Ishikawa (cell line): ENCODE data around the gene GPC6.

ENCODE experiments used
- CEBPB ChIP-seq: IDR thresholded peaks from 2 replicates; pipeline ENCODE4 v1.6.1; 2012
- CREB1 ChIP-seq: IDR thresholded peaks from 2 replicates; pipeline ENCODE4 v1.6.1; 2012; ENCODE audit warnings: low read depth
- EGR1 ChIP-seq: IDR thresholded peaks from 2 replicates; pipeline ENCODE4 v1.6.1; 2012
- EP300 ChIP-seq: IDR thresholded peaks from 2 replicates; pipeline ENCODE4 v1.6.1; 2012; ENCODE audit warnings: borderline replicate concordance
- FOXM1 ChIP-seq: IDR thresholded peaks from 2 replicates; pipeline ENCODE4 v1.6.1; 2012; ENCODE audit warnings: low read depth, borderline replicate concordance
- MAX ChIP-seq: IDR thresholded peaks from 2 replicates; pipeline ENCODE4 v1.6.1; 2012
- NFIC ChIP-seq: IDR thresholded peaks from 2 replicates; pipeline ENCODE4 v1.6.1; 2012
- RAD21 ChIP-seq: IDR thresholded peaks from 2 replicates; pipeline ENCODE4 v1.6.1; 2012; ENCODE audit warnings: low read depth
- REST ChIP-seq: IDR thresholded peaks from 2 replicates; pipeline ENCODE4 v1.6.1; 2012; ENCODE audit warnings: low read depth, mild to moderate bottlenecking
- TAF1 ChIP-seq: IDR thresholded peaks from 2 replicates; pipeline ENCODE4 v1.6.1; 2012; ENCODE audit warnings: low read depth, mild to moderate bottlenecking
- TCF12 ChIP-seq: IDR thresholded peaks from 2 replicates; pipeline ENCODE4 v1.6.1; 2012; ENCODE audit warnings: low read depth
- TEAD4 ChIP-seq: IDR thresholded peaks from 2 replicates; pipeline ENCODE4 v1.6.1; 2012
- USF1 ChIP-seq: IDR thresholded peaks from 2 replicates; pipeline ENCODE4 v1.6.1; 2012
- YY1 ChIP-seq: IDR thresholded peaks from 2 replicates; pipeline ENCODE4 v1.6.1; 2012; ENCODE audit warnings: low read depth
- ZBTB7A ChIP-seq: IDR thresholded peaks from 2 replicates; pipeline ENCODE4 v1.6.1; 2012; ENCODE audit warnings: low read depth

The GPC6 gene

GRCh38 chr13:94154367-94154766 lies 927.8 kb downstream of the GPC6 start:
- TF ChIP-seq USF1 = peak; percentile 66
- no peak for TF ChIP-seq NFIC

GRCh38 chr13:94157705-94158218 lies 931.2 kb downstream of the GPC6 start:
- no peak for TF ChIP-seq REST
- TF ChIP-seq ZBTB7A = no peak
- TF ChIP-seq TAF1 = no peak
- TF ChIP-seq EGR1 = no peak
- TF ChIP-seq YY1 = no peak
- TF ChIP-seq RAD21 = no peak
- no peak for TF ChIP-seq TCF12
- no peak for TF ChIP-seq FOXM1
- TF ChIP-seq CEBPB = no peak
- no peak for TF ChIP-seq CREB1
- TF ChIP-seq USF1 = no peak
- no peak for TF ChIP-seq MAX
- no peak for TF ChIP-seq EP300
- no peak for TF ChIP-seq TEAD4

- TF ChIP-seq EGR1 = no peak
Measured at GRCh38 chr13:94160875-94161274, 934.3 kb downstream of the GPC6 start.

- no peak for TF ChIP-seq CEBPB
- no peak for TF ChIP-seq ZBTB7A
- TF ChIP-seq TEAD4 = no peak
- TF ChIP-seq EP300 = no peak
- TF ChIP-seq USF1 = no peak
Measured at GRCh38 chr13:94162289-94162688, 935.7 kb downstream of the GPC6 start.

GRCh38 chr13:94163535-94163934 lies 936.9 kb downstream of the GPC6 start:
- no peak for TF ChIP-seq CREB1
- TF ChIP-seq ZBTB7A = no peak
- TF ChIP-seq MAX = no peak
- no peak for TF ChIP-seq RAD21
- TF ChIP-seq NFIC = no peak
- TF ChIP-seq USF1 = no peak
- TF ChIP-seq TEAD4 = no peak
- TF ChIP-seq FOXM1 = no peak
- TF ChIP-seq TCF12 = no peak
- TF ChIP-seq CEBPB = no peak
- TF ChIP-seq TAF1 = no peak
- no peak for TF ChIP-seq YY1
- TF ChIP-seq REST = no peak
- TF ChIP-seq EP300 = no peak
- TF ChIP-seq EGR1 = no peak

GRCh38 chr13:94168783-94169453 lies 942.3 kb downstream of the GPC6 start:
- TF ChIP-seq TEAD4 (no peak), FOXM1 (no peak), CEBPB (no peak), NFIC (no peak), MAX (no peak), ZBTB7A (no peak), RAD21 (no peak), EP300 (no peak), TCF12 (no peak), TAF1 (no peak), REST (no peak), CREB1 (no peak), YY1 (no peak), EGR1 (no peak), USF1 (no peak)
